Endothelial cell (in vitro differentiated cells): ENCODE measurements around the gene KCNT2. TPM values are rescaled to one million over a fixed set of nuclear protein-coding genes. Genes with fewer than 3 reads are reported as not detected.

Experiments used
- DNase-seq: peaks from one replicate; pipeline ENCODE4 v3.0.0; 2021; ENCODE audit warnings: low spot score
- H3K27ac Mint-ChIP-seq: one replicate; pipeline ENCODE4 v1.8.0; 2021; ENCODE audit warnings: mixed read lengths, inconsistent platforms; ENCODE audit not compliant: unreplicated experiment
- H3K27me3 Mint-ChIP-seq: one replicate; pipeline ENCODE4 v1.8.0; 2021; ENCODE audit warnings: mild to moderate bottlenecking, moderate library complexity, mixed read lengths, inconsistent platforms; ENCODE audit not compliant: unreplicated experiment
- H3K36me3 Mint-ChIP-seq: one replicate; pipeline ENCODE4 v1.8.0; 2021; ENCODE audit warnings: mild to moderate bottlenecking, low read depth, mixed read lengths, inconsistent platforms; ENCODE audit not compliant: unreplicated experiment
- H3K4me1 Mint-ChIP-seq: one replicate; pipeline ENCODE4 v1.8.0; 2021; ENCODE audit warnings: mild to moderate bottlenecking, mixed read lengths, inconsistent platforms; ENCODE audit not compliant: unreplicated experiment
- H3K4me3 Mint-ChIP-seq: one replicate; pipeline ENCODE4 v1.8.0; 2021; ENCODE audit warnings: mild to moderate bottlenecking, mixed read lengths, inconsistent platforms; ENCODE audit not compliant: unreplicated experiment
- H3K9me3 Mint-ChIP-seq: one replicate; pipeline ENCODE4 v1.8.0; 2021; ENCODE audit warnings: mixed read lengths, inconsistent platforms; ENCODE audit not compliant: unreplicated experiment
- total RNA-seq: library from RNA; stranded (reverse); fragmentation: NEBNext Ultra II Directional; extraction: Animal tissue kit (Norgen Biotek cat#: 25700); gene quantifications from one replicate; pipeline ENCODE4 v1.2.1, GENCODE V29; 2021; ENCODE audit not compliant: unreplicated experiment
- TF ChIP-seq, protein P1 (sequence below): fragments of 200-600 bp; sonication (generic); IDR thresholded peaks from one replicate; pipeline ENCODE4 v1.5.0; 2021; ENCODE audit warnings: antibody characterized with exemption; ENCODE audit not compliant: unreplicated experiment

Gene KCNT2
- total RNA-seq, 1 donor from 2014 or later = 7.1 TPM

DNA sequence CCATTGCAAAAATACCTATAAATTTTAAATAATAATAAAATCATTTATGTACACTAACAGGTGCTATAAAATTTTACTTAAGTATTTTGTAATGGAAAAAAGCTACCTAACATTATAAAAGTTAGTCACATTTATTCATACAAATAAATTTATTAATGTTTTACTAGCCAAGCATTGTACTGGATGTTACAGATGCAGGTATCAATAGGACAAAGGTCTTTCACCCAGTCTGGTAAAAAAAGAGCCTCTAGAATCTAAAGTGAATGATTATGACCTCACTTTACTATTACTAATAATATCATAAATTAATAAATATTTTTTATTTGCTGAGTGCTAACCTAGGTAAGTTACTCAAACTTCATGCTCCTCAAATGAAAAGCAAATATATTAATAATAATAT is 170.6 kb downstream of the KCNT2 start:
- Mint-ChIP-seq H3K4me1 (no peaks in the 10 kb centered on the region), H3K27ac (no peak overlapping the region), H3K27me3 (peaks cover 2% of the 10 kb centered on the region), H3K36me3 (no peaks in the 10 kb centered on the region), H3K9me3 (no peaks in the 10 kb centered on the region), H3K4me3 (no peak overlapping the region)
- no peak for DNase-seq
- TF ChIP-seq, protein P1, sequence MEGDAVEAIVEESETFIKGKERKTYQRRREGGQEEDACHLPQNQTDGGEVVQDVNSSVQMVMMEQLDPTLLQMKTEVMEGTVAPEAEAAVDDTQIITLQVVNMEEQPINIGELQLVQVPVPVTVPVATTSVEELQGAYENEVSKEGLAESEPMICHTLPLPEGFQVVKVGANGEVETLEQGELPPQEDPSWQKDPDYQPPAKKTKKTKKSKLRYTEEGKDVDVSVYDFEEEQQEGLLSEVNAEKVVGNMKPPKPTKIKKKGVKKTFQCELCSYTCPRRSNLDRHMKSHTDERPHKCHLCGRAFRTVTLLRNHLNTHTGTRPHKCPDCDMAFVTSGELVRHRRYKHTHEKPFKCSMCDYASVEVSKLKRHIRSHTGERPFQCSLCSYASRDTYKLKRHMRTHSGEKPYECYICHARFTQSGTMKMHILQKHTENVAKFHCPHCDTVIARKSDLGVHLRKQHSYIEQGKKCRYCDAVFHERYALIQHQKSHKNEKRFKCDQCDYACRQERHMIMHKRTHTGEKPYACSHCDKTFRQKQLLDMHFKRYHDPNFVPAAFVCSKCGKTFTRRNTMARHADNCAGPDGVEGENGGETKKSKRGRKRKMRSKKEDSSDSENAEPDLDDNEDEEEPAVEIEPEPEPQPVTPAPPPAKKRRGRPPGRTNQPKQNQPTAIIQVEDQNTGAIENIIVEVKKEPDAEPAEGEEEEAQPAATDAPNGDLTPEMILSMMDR = no peak

DNA sequence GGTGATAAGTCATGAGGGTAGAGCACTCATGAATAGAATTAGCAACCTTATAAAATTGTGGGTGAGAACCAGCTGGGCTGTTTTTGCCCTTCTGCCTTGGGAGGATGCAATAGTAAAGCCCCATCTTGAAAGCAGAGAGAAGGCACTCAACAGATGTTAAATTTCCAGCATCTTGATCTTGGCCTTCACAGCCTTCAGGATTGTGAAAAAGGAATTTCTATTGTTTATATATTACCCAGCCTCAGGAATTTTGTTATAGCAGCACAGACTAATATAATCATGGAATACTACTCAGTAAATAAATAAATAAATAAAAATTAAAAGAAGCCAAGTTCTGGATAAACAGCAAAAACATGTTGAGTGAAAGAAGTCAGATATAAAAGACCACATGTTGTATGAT is 175.2 kb downstream of the KCNT2 start:
- no peak for DNase-seq
- Mint-ChIP-seq H3K4me3 (no peak overlapping the region), H3K27me3 (no peaks in the 10 kb centered on the region), H3K36me3 (no peaks in the 10 kb centered on the region), H3K9me3 (no peaks in the 10 kb centered on the region), H3K27ac (no peak overlapping the region), H3K4me1 (no peaks in the 10 kb centered on the region)
- TF ChIP-seq, protein P1 = no peak

DNA sequence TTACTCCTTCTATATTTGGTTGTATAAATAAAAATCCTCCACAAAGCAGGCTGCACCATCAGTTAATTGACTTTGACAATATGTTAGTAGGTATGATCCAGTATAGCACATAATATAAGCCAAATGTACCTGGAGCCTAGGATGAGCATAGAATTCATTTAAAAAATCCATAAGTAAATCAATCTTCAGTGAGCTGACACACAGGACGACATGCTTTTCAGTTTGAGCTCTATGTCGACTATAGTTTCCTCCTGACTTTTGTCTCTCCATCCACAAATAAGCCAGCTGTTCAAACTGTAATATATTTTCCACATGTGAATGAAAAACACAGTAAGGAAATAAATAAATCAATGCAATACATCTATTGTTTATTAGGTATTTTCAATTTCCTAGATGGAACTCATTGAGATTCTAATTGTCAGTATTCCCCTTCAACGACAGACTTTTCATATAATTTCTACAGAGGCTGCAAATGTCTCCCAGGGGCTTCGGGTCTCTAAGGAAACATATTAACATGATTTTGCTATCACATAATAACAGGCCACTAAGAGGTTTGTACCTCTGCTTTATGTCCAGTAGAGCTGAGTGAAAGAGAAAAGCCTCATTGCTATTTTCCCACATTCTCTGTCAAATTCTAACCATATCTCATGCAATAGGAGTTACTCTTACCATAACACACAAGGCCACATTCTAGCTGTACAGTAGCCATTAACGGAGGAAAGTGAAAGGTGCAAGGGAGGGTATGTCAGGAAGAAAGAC is 180.1 kb downstream of the KCNT2 start:
- no peak for DNase-seq
- Mint-ChIP-seq H3K27me3 (no peaks in the 10 kb centered on the region), H3K27ac (no peak overlapping the region), H3K4me1 (no peaks in the 10 kb centered on the region), H3K9me3 (no peaks in the 10 kb centered on the region), H3K4me3 (no peak overlapping the region), H3K36me3 (no peaks in the 10 kb centered on the region)
- TF ChIP-seq, protein P1 = no peak

DNA sequence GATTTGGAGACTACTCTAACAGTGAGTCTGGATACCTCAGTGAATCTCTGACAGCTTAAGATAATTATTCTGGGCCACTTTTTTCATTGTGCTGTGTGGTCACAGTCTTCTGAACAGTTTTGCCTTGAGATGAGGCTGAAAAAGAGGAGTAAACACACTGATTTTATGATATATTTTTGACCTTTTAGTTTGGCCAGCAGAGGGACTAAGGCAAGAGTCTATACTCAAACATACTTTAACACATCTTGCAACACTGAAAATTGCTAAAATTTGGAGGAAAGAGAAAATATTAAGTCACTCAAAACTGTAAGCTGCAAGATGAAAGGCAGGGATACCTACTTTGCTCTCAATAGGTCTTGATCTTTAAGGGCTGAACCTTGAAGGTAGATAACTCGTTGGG is 182.7 kb downstream of the KCNT2 start:
- H3K36me3 Mint-ChIP-seq = no peaks in the 10 kb centered on the region
- DNase-seq = no peak
- H3K27ac Mint-ChIP-seq = no peak overlapping the region
- H3K9me3 Mint-ChIP-seq = no peaks in the 10 kb centered on the region
- no peaks in the 10 kb centered on the region for H3K27me3 Mint-ChIP-seq
- TF ChIP-seq, protein P1 = peak; percentile 19
- H3K4me3 Mint-ChIP-seq = no peak overlapping the region
- H3K4me1 Mint-ChIP-seq = no peaks in the 10 kb centered on the region

DNA sequence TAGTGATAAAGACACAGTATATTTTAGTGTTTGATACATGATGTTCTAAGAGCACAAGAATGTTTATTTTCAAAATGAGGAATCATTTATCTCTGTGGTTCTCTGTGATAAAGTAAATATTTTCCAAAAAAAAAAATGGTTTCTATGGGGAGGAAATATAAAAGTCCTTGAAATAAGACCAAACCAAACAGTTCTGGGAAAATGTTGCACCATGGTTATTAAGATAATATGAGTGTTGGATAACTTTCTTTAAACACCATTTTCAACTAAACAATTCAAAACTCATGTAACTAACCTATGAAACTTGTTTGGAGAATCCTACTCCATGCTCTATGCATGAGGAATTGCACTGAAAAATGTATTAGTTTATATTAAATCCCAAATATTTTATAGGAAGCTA is 184.6 kb downstream of the KCNT2 start:
- no peaks in the 10 kb centered on the region for H3K36me3 Mint-ChIP-seq
- no peaks in the 10 kb centered on the region for H3K9me3 Mint-ChIP-seq
- no peaks in the 10 kb centered on the region for H3K27me3 Mint-ChIP-seq
- no peak for DNase-seq
- TF ChIP-seq, protein P1 = no peak
- H3K4me3 Mint-ChIP-seq = no peak overlapping the region
- H3K27ac Mint-ChIP-seq = no peak overlapping the region
- H3K4me1 Mint-ChIP-seq = peaks cover 2% of the 10 kb centered on the region
